GM06990 (cell line): Measurements from ENCODE around the gene SPOP.

Source experiments
- DNase-seq: peaks from one replicate; pipeline ENCODE4 v3.0.0-alpha.2; 2011; ENCODE audit not compliant: insufficient read length; ENCODE audit errors: extremely low read depth
- H3K27me3 ChIP-seq: replicated peaks from 2 replicates; pipeline ENCODE4 v1.6.0; 2011; ENCODE audit warnings: low read length; ENCODE audit not compliant: control insufficient read depth, insufficient read depth
- H3K36me3 ChIP-seq: 2 replicates; pipeline ENCODE4 v1.5.1; 2011; ENCODE audit warnings: low read length; ENCODE audit not compliant: control insufficient read depth, insufficient read depth
- H3K4me3 ChIP-seq: replicated peaks from 2 replicates; pipeline ENCODE4 v1.5.1; 2011; ENCODE audit warnings: low read depth, mild to moderate bottlenecking, control low read depth, low read length
- CTCF ChIP-seq: IDR thresholded peaks from 2 replicates; pipeline ENCODE4 v1.5.1; 2011; ENCODE audit warnings: low read length, control low read depth, mild to moderate bottlenecking, inconsistent platforms; ENCODE audit not compliant: insufficient read depth, poor library complexity, severe bottlenecking

Gene SPOP

GRCh38 chr17:49616601-49617131, 61.2 kb downstream of the SPOP start:
- TF ChIP-seq CTCF, result no peak
- Histone ChIP-seq H3K4me3 (no peak overlapping the region), H3K27me3 (no peaks in the 10 kb centered on the region), H3K36me3 (peaks cover 9% of the 10 kb centered on the region)
- peak; percentile 2 for DNase-seq

- Histone ChIP-seq H3K36me3 (peaks cover 9% of the 10 kb centered on the region), H3K4me3 (no peak overlapping the region), H3K27me3 (no peaks in the 10 kb centered on the region)
- TF ChIP-seq CTCF, result no peak
- no peak for DNase-seq
Observed at GRCh38 chr17:49616086-49616485, 61.8 kb downstream of the SPOP start.

GRCh38 chr17:49613182-49613800, 64.6 kb downstream of the SPOP start:
- H3K36me3 ChIP-seq, result peaks cover 9% of the 10 kb centered on the region
- DNase-seq, result no peak
- no peaks in the 10 kb centered on the region for H3K27me3 ChIP-seq
- no peak overlapping the region for H3K4me3 ChIP-seq
- TF ChIP-seq CTCF, result no peak

- no peak for DNase-seq
- Histone ChIP-seq H3K4me3 (no peak overlapping the region), H3K27me3 (no peaks in the 10 kb centered on the region), H3K36me3 (peaks cover 12% of the 10 kb centered on the region)
- no peak for TF ChIP-seq CTCF
Observed at GRCh38 chr17:49612726-49613125, 65.2 kb downstream of the SPOP start.

- DNase-seq, result no peak
- TF ChIP-seq CTCF, result no peak
- Histone ChIP-seq H3K36me3 (peaks cover 14% of the 10 kb centered on the region), H3K4me3 (no peak overlapping the region), H3K27me3 (no peaks in the 10 kb centered on the region)
Observed at GRCh38 chr17:49610883-49611584, 66.9 kb downstream of the SPOP start.
